Calu3 (cell line): ENCODE results near the gene LYVE1. TPM values are rescaled to one million over a fixed set of nuclear protein-coding genes. Genes with fewer than 3 reads are reported as not detected.

Experiments
- BruUV-seq: library from RNA; stranded (reverse); fragments of 400-500 nt; replicated peaks from 2 replicates; lab custom pipeline; 2021; lab: Mats Ljungman, UMichigan
- CTCF ChIA-PET: fragments of 300-600 bp; sonication (Branson Sonifier 250); formaldehyde crosslinking; loops from one replicate; lab custom pipeline; 2022; ENCODE audit warnings: antibody characterized with exemption; lab: Charles Lee
- DNase-seq: peaks from one replicate; pipeline ENCODE4 v3.0.0; 2022
- H3K27ac Mint-ChIP-seq: one replicate; pipeline ENCODE4 v1.8.0; 2022; ENCODE audit warnings: mixed read lengths; ENCODE audit not compliant: unreplicated experiment
- H3K27me3 Mint-ChIP-seq: one replicate; pipeline ENCODE4 v1.8.0; 2022; ENCODE audit warnings: mixed read lengths; ENCODE audit not compliant: unreplicated experiment
- H3K36me3 Mint-ChIP-seq: one replicate; pipeline ENCODE4 v1.8.0; 2022; ENCODE audit warnings: mild to moderate bottlenecking, moderate library complexity, mixed read lengths; ENCODE audit not compliant: insufficient read depth, unreplicated experiment
- H3K4me1 Mint-ChIP-seq: one replicate; pipeline ENCODE4 v1.8.0; 2022; ENCODE audit warnings: mild to moderate bottlenecking, low read depth, mixed read lengths; ENCODE audit not compliant: unreplicated experiment
- H3K4me3 Mint-ChIP-seq: one replicate; pipeline ENCODE4 v1.8.0; 2022; ENCODE audit warnings: mild to moderate bottlenecking, low read depth, moderate library complexity, mixed read lengths; ENCODE audit not compliant: unreplicated experiment
- H3K9me3 Mint-ChIP-seq: one replicate; pipeline ENCODE4 v1.8.0; 2022; ENCODE audit warnings: low read depth, mixed read lengths; ENCODE audit not compliant: unreplicated experiment
- CTCF ChIP-seq: fragments of 200-600 bp; IDR thresholded peaks from one replicate; pipeline ENCODE4 v1.8.0; 2022; ENCODE audit warnings: antibody characterized with exemption; ENCODE audit not compliant: unreplicated experiment
- intact Hi-C: fragments of 100-400 bp; cut with micrococcal nuclease; formaldehyde crosslinking; loops from one replicate; pipeline ENCODE4 v1.10.0; 2022; ENCODE audit not compliant: unreplicated experiment
- total RNA-seq: library from RNA; stranded (reverse); gene quantifications from 2 replicates; pipeline ENCODE4 v1.2.3, GENCODE V29; 2022

LYVE1 gene
- total RNA-seq, 1 experiment from 2014 or later = not detected

- intact Hi-C loops = no loop called here
- Mint-ChIP-seq H3K27ac (no peak overlapping the region), H3K4me1 (peaks cover 22% of the 10 kb centered on the region), H3K9me3 (no peaks in the 10 kb centered on the region), H3K4me3 (no peak overlapping the region), H3K36me3 (no peaks in the 10 kb centered on the region), H3K27me3 (no peaks in the 10 kb centered on the region)
- no peak for DNase-seq
- no peak for TF ChIP-seq CTCF
- CTCF ChIA-PET = interaction anchor here (1.3 kb wide), 1 partner anchor 7 kb away, joined by 3 read pairs; the partner anchor contains the start of gene RNF141
- no TSS peak for BruUV-seq
Observed at GRCh38 chr11:10533323-10533722, 35.1 kb downstream of the LYVE1 start.

GRCh38 chr11:10532526-10532925 lies 35.9 kb downstream of the LYVE1 start:
- Mint-ChIP-seq H3K36me3 (peaks cover under 1% of the 10 kb centered on the region), H3K4me3 (no peak overlapping the region), H3K9me3 (no peaks in the 10 kb centered on the region), H3K27ac (no peak overlapping the region), H3K27me3 (no peaks in the 10 kb centered on the region), H3K4me1 (peaks cover 26% of the 10 kb centered on the region)
- DNase-seq = no peak
- intact Hi-C loops = no loop called here
- TF ChIP-seq CTCF = no peak
- CTCF ChIA-PET = interaction anchor here (1.3 kb wide), 1 partner anchor 8 kb away, joined by 3 read pairs; the partner anchor contains the start of gene RNF141
- no TSS peak for BruUV-seq

- no peaks in the 10 kb centered on the region for H3K27me3 Mint-ChIP-seq
- peaks cover 39% of the 10 kb centered on the region for H3K4me1 Mint-ChIP-seq
- no peak overlapping the region for H3K27ac Mint-ChIP-seq
- H3K9me3 Mint-ChIP-seq = no peaks in the 10 kb centered on the region
- CTCF ChIA-PET = no interaction called here
- BruUV-seq = no TSS peak
- H3K36me3 Mint-ChIP-seq = peaks cover 6% of the 10 kb centered on the region
- no peak for DNase-seq
- intact Hi-C loops = no loop called here
- no peak for TF ChIP-seq CTCF
- H3K4me3 Mint-ChIP-seq = no peak overlapping the region
Observed at GRCh38 chr11:10529279-10529678, 39.2 kb downstream of the LYVE1 start.

GRCh38 chr11:10528121-10528520 lies 40.3 kb downstream of the LYVE1 start:
- Mint-ChIP-seq H3K27me3 (no peaks in the 10 kb centered on the region), H3K9me3 (no peaks in the 10 kb centered on the region), H3K4me1 (peaks cover 39% of the 10 kb centered on the region), H3K27ac (no peak overlapping the region), H3K36me3 (peaks cover 6% of the 10 kb centered on the region), H3K4me3 (no peak overlapping the region)
- no peak for TF ChIP-seq CTCF
- CTCF ChIA-PET = interaction anchor here (1.3 kb wide), 1 partner anchor 13 kb away, joined by 6 read pairs; the partner anchor contains the start of gene RNF141
- intact Hi-C loops = no loop called here
- no peak for DNase-seq
- BruUV-seq = no TSS peak
